ENCODE measurements around the gene LRRC7.

Gene LRRC7

GRCh38 chr1:70048336-70049094, 480.8 kb downstream of the LRRC7 start:
- no peak for DNase-seq

- DNase-seq = no peak
These were observed 484.2 kb downstream of the LRRC7 start for GRCh38 chr1:70051926-70052325.

GRCh38 chr1:70057500-70057899, 489.8 kb downstream of the LRRC7 start:
- no peak for DNase-seq

GRCh38 chr1:70061231-70061630, 493.5 kb downstream of the LRRC7 start:
- DNase-seq = no peak

GRCh38 chr1:70063861-70064260, 496.1 kb downstream of the LRRC7 start:
- DNase-seq = no peak

GRCh38 chr1:70066711-70067110, 499.0 kb downstream of the LRRC7 start:
- no peak for DNase-seq

- DNase-seq = no peak
These were observed 503.9 kb downstream of the LRRC7 start for GRCh38 chr1:70071601-70072000.

- DNase-seq = no peak
These were observed 504.6 kb downstream of the LRRC7 start for GRCh38 chr1:70072231-70072751.

- DNase-seq = no peak
These were observed 508.0 kb downstream of the LRRC7 start for GRCh38 chr1:70075761-70076160.

GRCh38 chr1:70077066-70077465, 509.3 kb downstream of the LRRC7 start:
- DNase-seq = no peak

GRCh38 chr1:70079546-70079945, 511.8 kb downstream of the LRRC7 start:
- no peak for DNase-seq

GRCh38 chr1:70083519-70083918, 515.8 kb downstream of the LRRC7 start:
- no peak for DNase-seq

GRCh38 chr1:70084314-70084915, 516.7 kb downstream of the LRRC7 start:
- no peak for DNase-seq

- no peak for DNase-seq
These were observed 517.8 kb downstream of the LRRC7 start for GRCh38 chr1:70085521-70085920.

GRCh38 chr1:70086897-70087296, 519.2 kb downstream of the LRRC7 start:
- no peak for DNase-seq

GRCh38 chr1:70090141-70090540, 522.4 kb downstream of the LRRC7 start:
- no peak for DNase-seq

- no peak for DNase-seq
These were observed 523.2 kb downstream of the LRRC7 start for GRCh38 chr1:70090875-70091274.

GRCh38 chr1:70091811-70092210, 524.1 kb downstream of the LRRC7 start:
- DNase-seq = no peak

GRCh38 chr1:70092526-70092925, 524.8 kb downstream of the LRRC7 start:
- no peak for DNase-seq

- no peak for DNase-seq
These were observed 525.7 kb downstream of the LRRC7 start for GRCh38 chr1:70093250-70093975.

- no peak for DNase-seq
These were observed 533.5 kb downstream of the LRRC7 start for GRCh38 chr1:70101231-70101630.

- DNase-seq = no peak
These were observed 534.1 kb downstream of the LRRC7 start for GRCh38 chr1:70101774-70102173.

- DNase-seq = no peak
These were observed 536.0 kb downstream of the LRRC7 start for GRCh38 chr1:70103770-70104169.

GRCh38 chr1:70109241-70109640, 541.5 kb downstream of the LRRC7 start:
- no peak for DNase-seq
